ENCODE measurements around the gene SMARCA2.

SMARCA2 gene

DNA sequence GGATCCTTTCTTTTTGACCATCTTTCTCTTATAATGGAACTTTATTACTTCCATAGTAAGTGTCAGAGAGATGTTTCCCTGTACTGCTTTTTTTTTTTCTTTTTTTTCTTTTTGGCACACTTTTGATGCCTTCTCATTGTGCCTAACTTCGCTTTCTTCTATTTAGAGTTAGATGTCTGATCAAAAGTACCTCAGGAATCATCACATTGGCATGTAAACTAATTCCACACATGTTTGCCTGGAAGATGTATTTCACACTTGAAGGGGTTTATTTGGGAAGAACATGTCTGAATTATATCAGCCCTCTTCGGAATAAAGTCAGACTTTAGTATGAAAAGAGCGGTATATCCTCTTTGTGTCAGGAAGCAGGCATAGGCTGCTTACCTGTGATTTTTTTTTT is 35.1 kb downstream of the SMARCA2 start:
- Histone ChIP-seq H4K20me1 (ENCODE audit: insufficient read depth, low read length) (no peaks in the 10 kb centered on the region), H3K4me1 (ENCODE audit: low read length) (peaks cover 25% of the 10 kb centered on the region), H3K9me2 (replicated peaks; ENCODE audit: insufficient read depth, low read length) (no peaks in the 10 kb centered on the region)

DNA sequence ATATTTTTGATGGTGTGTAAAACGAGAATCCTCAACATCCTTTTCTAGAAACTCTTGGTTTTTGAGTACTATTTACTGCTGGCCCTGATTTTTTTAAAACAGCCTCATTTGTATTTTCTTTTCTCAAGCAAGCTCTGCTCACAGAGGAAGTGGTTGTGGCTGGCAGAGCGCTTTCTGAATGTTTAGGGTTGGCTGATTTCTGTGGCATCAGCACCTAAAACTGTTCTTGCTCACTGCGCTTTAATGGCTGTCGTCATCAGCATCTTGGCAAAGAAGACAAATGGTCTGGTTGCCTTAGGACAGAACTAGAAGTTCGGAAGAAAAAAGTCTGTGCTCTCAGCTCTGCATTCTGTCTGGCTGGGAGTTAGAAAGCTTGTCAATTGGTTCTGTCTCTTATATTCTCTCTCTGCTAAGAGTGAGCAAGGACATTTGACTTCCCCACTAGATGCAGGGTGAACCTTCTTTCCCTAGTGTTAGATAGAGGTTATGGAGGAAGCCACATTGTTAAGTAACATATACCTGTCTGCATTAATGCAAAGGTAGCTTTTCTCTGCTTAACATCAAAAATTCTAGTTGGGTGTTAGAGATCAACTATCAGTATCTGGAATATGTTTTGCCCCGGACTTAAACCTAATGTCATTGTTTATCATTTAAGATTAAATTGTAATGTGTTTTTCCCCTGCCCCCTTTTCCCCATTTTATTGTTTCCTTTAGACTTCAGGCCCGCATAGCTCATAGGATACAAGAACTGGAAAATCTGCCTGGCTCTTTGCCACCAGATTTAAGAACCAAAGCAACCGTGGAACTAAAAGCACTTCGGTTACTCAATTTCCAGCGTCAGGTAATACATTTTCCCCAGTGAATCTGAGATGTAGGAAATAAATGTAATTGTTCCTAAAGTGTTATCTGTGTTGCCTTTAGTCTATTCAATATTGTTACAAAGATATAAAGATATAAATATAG is 39.0 kb downstream of the SMARCA2 start:
- DNase-seq = peak; percentile 95
- Histone ChIP-seq H3K9me2 (replicated peaks; ENCODE audit: insufficient read depth, low read length) (no peaks in the 10 kb centered on the region), H2AFZ (ENCODE audit: low read length) (no peak overlapping the region), H3K4me2 (ENCODE audit: low read depth, low read length) (peak overlapping the region; percentile 71), H3K27ac (ENCODE audit: low read length) (peak overlapping the region; percentile 86), H3K27me3 (replicated peaks; ENCODE audit: insufficient read depth, low read length) (no peaks in the 10 kb centered on the region), H3K9ac (ENCODE audit: low read length) (peak overlapping the region; percentile 39; the same call in 1 of the 2 replicates), H3F3A (ENCODE audit: insufficient read depth, low read length) (peaks cover 25% of the 10 kb centered on the region), H3K9me3 (replicated peaks; ENCODE audit: insufficient read depth, low read length) (no peaks in the 10 kb centered on the region), H3K36me3 (replicated peaks; ENCODE audit: insufficient read depth, low read length) (no peaks in the 10 kb centered on the region), H4K20me1 (ENCODE audit: insufficient read depth, low read length) (no peaks in the 10 kb centered on the region), H3K4me1 (ENCODE audit: low read length) (peaks cover 25% of the 10 kb centered on the region), H3K79me2 (ENCODE audit: low read length) (peaks cover 19% of the 10 kb centered on the region), H3K4me3 (ENCODE audit: low read length) (peak overlapping the region; percentile 14)
- TF ChIP-seq, protein P1, sequence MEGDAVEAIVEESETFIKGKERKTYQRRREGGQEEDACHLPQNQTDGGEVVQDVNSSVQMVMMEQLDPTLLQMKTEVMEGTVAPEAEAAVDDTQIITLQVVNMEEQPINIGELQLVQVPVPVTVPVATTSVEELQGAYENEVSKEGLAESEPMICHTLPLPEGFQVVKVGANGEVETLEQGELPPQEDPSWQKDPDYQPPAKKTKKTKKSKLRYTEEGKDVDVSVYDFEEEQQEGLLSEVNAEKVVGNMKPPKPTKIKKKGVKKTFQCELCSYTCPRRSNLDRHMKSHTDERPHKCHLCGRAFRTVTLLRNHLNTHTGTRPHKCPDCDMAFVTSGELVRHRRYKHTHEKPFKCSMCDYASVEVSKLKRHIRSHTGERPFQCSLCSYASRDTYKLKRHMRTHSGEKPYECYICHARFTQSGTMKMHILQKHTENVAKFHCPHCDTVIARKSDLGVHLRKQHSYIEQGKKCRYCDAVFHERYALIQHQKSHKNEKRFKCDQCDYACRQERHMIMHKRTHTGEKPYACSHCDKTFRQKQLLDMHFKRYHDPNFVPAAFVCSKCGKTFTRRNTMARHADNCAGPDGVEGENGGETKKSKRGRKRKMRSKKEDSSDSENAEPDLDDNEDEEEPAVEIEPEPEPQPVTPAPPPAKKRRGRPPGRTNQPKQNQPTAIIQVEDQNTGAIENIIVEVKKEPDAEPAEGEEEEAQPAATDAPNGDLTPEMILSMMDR (IDR thresholded peaks at IDR 0.05; ENCODE audit: low read length) = no peak

More for the DNA sequence above, 35.1 kb downstream of the SMARCA2 start:
- Histone ChIP-seq H3F3A (ENCODE audit: insufficient read depth, low read length) (peaks cover 25% of the 10 kb centered on the region), H3K9ac (ENCODE audit: low read length) (no peak overlapping the region), H3K4me3 (ENCODE audit: low read length) (no peak overlapping the region), H3K27me3 (replicated peaks; ENCODE audit: insufficient read depth, low read length) (no peaks in the 10 kb centered on the region), H3K4me2 (ENCODE audit: low read depth, low read length) (no peak overlapping the region), H3K36me3 (replicated peaks; ENCODE audit: insufficient read depth, low read length) (0 out of 2 replicates have a peak, but pooled peaks cover 3% of the 10 kb centered on the region), H3K79me2 (ENCODE audit: low read length) (peaks cover 18% of the 10 kb centered on the region), H3K27ac (ENCODE audit: low read length) (no peak overlapping the region), H2AFZ (ENCODE audit: low read length) (no peak overlapping the region), H3K9me3 (replicated peaks; ENCODE audit: insufficient read depth, low read length) (no peaks in the 10 kb centered on the region)
- no peak for DNase-seq
- TF ChIP-seq, protein P1 (IDR thresholded peaks at IDR 0.05; ENCODE audit: low read length) = no peak
- TF ChIP-seq EZH2 (optimal IDR thresholded peaks at IDR 0.05; ENCODE audit: low read depth, low read length) (no peak), EZH2phosphoT487 (IDR thresholded peaks at IDR 0.05; ENCODE audit: low read length) (no peak)

DNA sequence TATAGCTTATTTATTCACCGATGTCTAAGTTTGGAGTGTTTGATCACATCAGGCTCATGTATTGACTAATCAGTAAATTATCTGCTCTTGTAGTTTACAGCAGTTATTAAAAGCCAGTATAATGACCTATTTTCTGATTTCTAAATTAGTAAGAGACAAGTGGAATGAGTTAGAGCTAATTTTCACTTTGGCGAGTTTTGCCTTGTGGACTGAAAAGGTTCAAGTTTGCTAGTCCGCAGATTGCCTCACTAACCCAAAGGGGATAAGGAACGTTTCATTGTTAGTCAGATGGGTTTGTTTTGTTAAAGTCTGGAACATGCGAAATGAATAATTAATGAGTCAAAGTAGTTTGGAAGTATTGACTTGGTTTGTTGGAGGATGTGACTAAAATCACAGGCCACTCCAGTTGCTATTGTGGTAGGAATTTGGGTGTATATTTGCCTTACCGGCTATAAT is 40.1 kb downstream of the SMARCA2 start:
- Histone ChIP-seq H4K20me1 (ENCODE audit: insufficient read depth, low read length) (no peaks in the 10 kb centered on the region), H3K4me3 (ENCODE audit: low read length) (no peak overlapping the region), H3F3A (ENCODE audit: insufficient read depth, low read length) (peaks cover 25% of the 10 kb centered on the region), H3K27me3 (replicated peaks; ENCODE audit: insufficient read depth, low read length) (no peaks in the 10 kb centered on the region), H3K9me3 (replicated peaks; ENCODE audit: insufficient read depth, low read length) (no peaks in the 10 kb centered on the region), H2AFZ (ENCODE audit: low read length) (no peak overlapping the region), H3K36me3 (replicated peaks; ENCODE audit: insufficient read depth, low read length) (no peaks in the 10 kb centered on the region), H3K4me1 (ENCODE audit: low read length) (peaks cover 25% of the 10 kb centered on the region), H3K79me2 (ENCODE audit: low read length) (peaks cover 19% of the 10 kb centered on the region), H3K9me2 (replicated peaks; ENCODE audit: insufficient read depth, low read length) (no peaks in the 10 kb centered on the region), H3K27ac (ENCODE audit: low read length) (no peak overlapping the region), H3K9ac (ENCODE audit: low read length) (no peak overlapping the region), H3K4me2 (ENCODE audit: low read depth, low read length) (no peak overlapping the region)
- DNase-seq = no peak
- TF ChIP-seq, protein P1 (IDR thresholded peaks at IDR 0.05; ENCODE audit: low read length) = no peak
- TF ChIP-seq EZH2 (optimal IDR thresholded peaks at IDR 0.05; ENCODE audit: low read depth, low read length) (no peak), EZH2phosphoT487 (IDR thresholded peaks at IDR 0.05; ENCODE audit: low read length) (no peak)

Data from MM.1S (cell line).